GM13976 (cell line): ENCODE results near the gene EYS.

Source experiments
- DNase-seq: peaks from one replicate; pipeline ENCODE4 v3.0.0; 2012; ENCODE audit warnings: low spot score
- CTCF ChIP-seq: IDR thresholded peaks from 2 replicates; pipeline ENCODE4 v1.5.1; 2012; ENCODE audit warnings: borderline replicate concordance, mild to moderate bottlenecking; ENCODE audit not compliant: insufficient read depth; ENCODE audit errors: extremely low read depth, missing control alignments, control extremely low read depth
- in situ Hi-C: fragments of 300-500 bp; cut with MboI; formaldehyde crosslinking; loops from one replicate; pipeline ENCODE4 v1.12.0; 2022; ENCODE audit warnings: low sequenced_read_pairs, mixed read lengths, inconsistent platforms; ENCODE audit not compliant: unreplicated experiment

Gene EYS

GRCh38 chr6:63792736-63793464 is 1914.1 kb downstream of the EYS start:
- in situ Hi-C loops: no loop called here
- TF ChIP-seq CTCF: no peak
- no peak for DNase-seq

GRCh38 chr6:63790334-63790733 is 1916.7 kb downstream of the EYS start:
- DNase-seq: no peak
- no peak for TF ChIP-seq CTCF
- in situ Hi-C loops: no loop called here

GRCh38 chr6:63789699-63790098 is 1917.3 kb downstream of the EYS start:
- TF ChIP-seq CTCF: no peak
- no peak for DNase-seq
- in situ Hi-C loops: no loop called here

- TF ChIP-seq CTCF: no peak
- no peak for DNase-seq
- in situ Hi-C loops: no loop called here
Measured at GRCh38 chr6:63788569-63788968, 1918.5 kb downstream of the EYS start.

GRCh38 chr6:63787021-63787420 is 1920.0 kb downstream of the EYS start:
- no peak for DNase-seq
- in situ Hi-C loops: no loop called here
- TF ChIP-seq CTCF: no peak

GRCh38 chr6:63785006-63785405 is 1922.0 kb downstream of the EYS start:
- in situ Hi-C loops: no loop called here
- no peak for TF ChIP-seq CTCF
- DNase-seq: no peak

GRCh38 chr6:63783096-63783495 is 1923.9 kb downstream of the EYS start:
- DNase-seq: no peak
- TF ChIP-seq CTCF: no peak
- in situ Hi-C loops: no loop called here
